H1 (cell line): ENCODE measurements around the gene CLIC1. TPM values are rescaled to one million over a fixed set of nuclear protein-coding genes. Genes with fewer than 3 reads are reported as not detected.

Source experiments
- BACH1 ChIP-seq: IDR thresholded peaks from 2 replicates; pipeline ENCODE4 v1.6.1; 2012; ENCODE audit warnings: low read length, improper control_type of control experiment
- CBX8 ChIP-seq: fragments of 300-800, 300-1000 bp; sonication (generic); IDR thresholded peaks from 2 replicates; pipeline ENCODE4 v1.7.1; 2016; ENCODE audit warnings: low read depth, low read length, borderline replicate concordance
- CHD7 ChIP-seq: fragments of 300-600 bp; sonication (generic); IDR thresholded peaks from 2 replicates; pipeline ENCODE4 v1.7.1; 2012; ENCODE audit warnings: low read length, moderate library complexity, mild to moderate bottlenecking, inconsistent platforms; ENCODE audit not compliant: insufficient replicate concordance
- EZH2 ChIP-seq: fragments of 200-600 bp; sonication (generic); IDR thresholded peaks from 2 replicates; pipeline ENCODE4 v1.7.1; 2012; ENCODE audit warnings: low read depth, mild to moderate bottlenecking, moderate library complexity, low read length, inconsistent platforms; ENCODE audit not compliant: severe bottlenecking
- NRF1 ChIP-seq: IDR thresholded peaks from 2 replicates; pipeline ENCODE4 v1.6.1; 2011; ENCODE audit warnings: mild to moderate bottlenecking, low read depth, low read length, improper control_type of control experiment
- POLR2AphosphoS5 ChIP-seq: IDR thresholded peaks from 2 replicates; pipeline ENCODE4 v1.6.1; 2011; ENCODE audit warnings: low read depth, low read length
- SRF ChIP-seq: IDR thresholded peaks from 2 replicates; pipeline ENCODE4 v1.6.1; 2011; ENCODE audit warnings: mild to moderate bottlenecking, low read depth, low read length, moderate library complexity
- TEAD4 ChIP-seq: IDR thresholded peaks from 2 replicates; pipeline ENCODE4 v1.6.1; 2012; ENCODE audit warnings: low read depth, low read length, inconsistent platforms, mixed read lengths
- ZNF274 ChIP-seq: IDR thresholded peaks from 2 replicates; pipeline ENCODE4 v1.7.0; 2012; ENCODE audit warnings: low read length, borderline replicate concordance; ENCODE audit errors: extremely low read depth
- polyA plus RNA-seq, 7 experiments: library from polyadenylated mRNA; depleted of rRNA in 3 of 7; stranded (reverse) in 5 of 7; unstranded in 2 of 7; fragments of >200 nt in 5 of 7; fragments of 200-250 nt in 2 of 7; gene quantifications; 1 replicate in 5 of 7; 2 replicates in 1 of 7; 4 replicates in 1 of 7; pipeline versions ENCODE4 v1.2.1 to v1.2.3, GENCODE V29; 2011 to 2013; ENCODE audit warnings: missing spikeins in 2 of 7, mixed read lengths in 2 of 7
- total RNA-seq: library from RNA; stranded (reverse); fragmentation: NEBNext Ultra II Directional; extraction: Animal tissue kit (Norgen Biotek cat#: 25700); gene quantifications from 2 replicates; pipeline ENCODE4 v1.2.1, GENCODE V29; 2021

The CLIC1 gene
- total and polyA plus RNA-seq, 2 of the 8 experiments (the other 6 are each of a cell fraction or from before 2014, with no cell fraction given), result 250 to 277 TPM

DNA sequence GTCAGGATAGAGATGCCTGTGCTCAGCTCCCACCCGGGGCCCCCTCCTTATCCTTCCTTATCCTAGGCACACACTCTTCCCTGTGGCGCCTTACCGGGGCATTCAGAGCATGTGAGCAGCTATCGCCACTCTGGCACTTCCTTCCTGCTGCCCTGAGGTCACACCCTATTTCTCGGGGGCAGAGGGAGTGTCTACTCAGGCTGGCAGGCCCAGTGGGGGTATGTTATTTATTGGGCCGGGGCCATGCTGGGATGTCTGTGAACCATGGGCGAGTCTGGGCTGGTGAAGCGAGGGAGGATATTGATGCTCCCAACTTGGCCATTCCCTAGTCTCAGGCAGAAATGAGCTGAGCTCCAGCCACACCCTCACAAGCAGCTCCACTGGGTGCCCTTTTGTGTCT lies 25.1 kb downstream of the CLIC1 start (continued):
- no peak for TF ChIP-seq CHD7
- TF ChIP-seq EZH2, result no peak
- TF ChIP-seq SRF, result no peak
- no peak for TF ChIP-seq BACH1
- TF ChIP-seq CBX8, result no peak
- TF ChIP-seq POLR2AphosphoS5, result no peak
- TF ChIP-seq ZNF274, result no peak
- no peak for TF ChIP-seq TEAD4
- no peak for TF ChIP-seq NRF1
